HG03097 (cell line): ENCODE results near the gene CD300C.
"Not testable (repeated sequence)": the region's sequence is repeated elsewhere in the genome, so short reads cannot be mapped to it uniquely, and the experiment has no call there.

ENCODE experiments used
- ATAC-seq: cut with Tn5 transposase; IDR thresholded peaks from one replicate; pipeline ENCODE4 v1.9.1; 2021; ENCODE audit not compliant: unreplicated experiment, low FRiP score

Gene CD300C

DNA sequence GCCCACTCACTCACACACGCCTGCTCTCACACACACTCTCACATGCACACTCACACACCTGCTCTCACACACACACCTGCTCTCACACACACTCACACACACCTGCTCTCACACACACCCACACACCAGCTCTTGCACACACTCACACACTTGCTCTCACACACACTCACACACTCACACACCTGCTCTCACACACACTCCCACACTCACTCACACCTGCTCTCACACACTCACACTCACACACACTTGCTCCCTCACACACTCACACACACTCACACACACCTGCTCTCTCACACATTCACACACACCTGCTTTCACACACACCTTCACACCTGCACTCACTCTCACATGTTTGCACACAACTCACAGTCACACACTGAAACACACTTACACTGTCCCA is 17.4 kb upstream of the CD300C start:
- no peak for ATAC-seq

DNA sequence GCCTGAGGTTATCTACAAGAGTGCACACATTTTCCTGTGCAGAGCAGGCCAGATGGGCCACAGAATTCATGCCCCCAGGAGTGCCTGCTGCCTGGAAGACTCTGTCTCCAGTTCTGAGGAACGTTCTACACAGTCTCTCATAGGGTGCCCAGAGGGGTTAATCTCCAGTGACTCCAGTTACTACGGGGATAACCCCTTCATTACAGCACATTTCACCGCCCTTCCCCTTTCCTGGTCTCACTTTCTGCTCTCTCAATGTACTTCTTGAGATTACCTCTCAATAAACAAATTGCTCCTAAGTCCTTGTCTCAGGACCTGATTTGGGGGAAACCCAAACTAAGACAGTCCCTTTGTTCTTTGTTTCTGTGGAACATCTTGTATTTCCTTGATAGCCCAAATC is 15.7 kb upstream of the CD300C start:
- ATAC-seq: no peak

DNA sequence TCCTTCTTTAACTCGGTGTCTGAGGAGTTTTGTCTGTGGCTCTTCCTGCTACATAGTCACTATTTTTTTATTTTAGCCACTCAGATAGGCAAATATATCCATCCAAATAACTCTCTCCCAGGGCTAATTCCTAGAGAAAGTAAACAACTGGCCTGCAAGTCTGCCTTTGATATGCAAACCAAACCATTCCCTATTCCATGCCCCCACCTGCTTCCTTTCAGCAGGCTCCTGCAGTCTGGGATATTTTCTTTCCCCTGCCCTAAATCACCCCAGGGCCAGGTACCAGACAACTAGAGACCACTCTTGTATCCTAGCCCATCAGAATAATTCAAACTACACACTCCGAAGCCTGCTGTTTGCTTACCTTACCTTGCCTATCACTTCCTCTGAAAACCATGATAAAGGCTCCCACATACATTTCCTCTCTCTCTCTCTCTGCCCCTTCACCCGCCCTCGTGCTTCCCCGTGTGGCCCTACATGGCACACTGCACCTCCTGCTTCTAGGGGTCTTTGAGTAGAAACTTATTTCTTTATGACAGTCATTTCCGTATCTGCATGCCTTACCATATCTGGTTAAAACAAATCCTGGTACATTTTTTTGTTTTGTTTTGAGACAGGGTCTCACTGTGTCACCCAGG is 13.1 kb upstream of the CD300C start:
- no peak for ATAC-seq

DNA sequence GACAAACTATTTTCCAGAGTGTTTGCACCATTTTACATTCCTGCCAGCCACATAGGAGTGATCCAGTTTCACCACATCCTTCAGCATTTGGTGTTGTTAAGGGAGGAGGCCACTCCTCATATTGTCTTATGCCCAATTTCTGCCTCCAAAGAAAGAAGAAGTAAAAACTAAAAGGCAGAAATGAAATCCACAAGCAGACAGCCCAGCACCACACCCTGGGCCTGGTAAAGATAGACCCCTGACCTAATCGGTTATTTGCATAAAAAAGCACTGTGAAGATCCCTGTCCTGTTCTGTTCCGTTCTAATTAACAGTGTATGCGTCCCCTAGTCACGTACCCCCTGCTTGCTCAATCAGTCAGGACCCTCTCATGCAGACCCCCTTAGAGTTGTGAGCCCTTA is 12.5 kb upstream of the CD300C start:
- not testable (repeated sequence) for ATAC-seq

DNA sequence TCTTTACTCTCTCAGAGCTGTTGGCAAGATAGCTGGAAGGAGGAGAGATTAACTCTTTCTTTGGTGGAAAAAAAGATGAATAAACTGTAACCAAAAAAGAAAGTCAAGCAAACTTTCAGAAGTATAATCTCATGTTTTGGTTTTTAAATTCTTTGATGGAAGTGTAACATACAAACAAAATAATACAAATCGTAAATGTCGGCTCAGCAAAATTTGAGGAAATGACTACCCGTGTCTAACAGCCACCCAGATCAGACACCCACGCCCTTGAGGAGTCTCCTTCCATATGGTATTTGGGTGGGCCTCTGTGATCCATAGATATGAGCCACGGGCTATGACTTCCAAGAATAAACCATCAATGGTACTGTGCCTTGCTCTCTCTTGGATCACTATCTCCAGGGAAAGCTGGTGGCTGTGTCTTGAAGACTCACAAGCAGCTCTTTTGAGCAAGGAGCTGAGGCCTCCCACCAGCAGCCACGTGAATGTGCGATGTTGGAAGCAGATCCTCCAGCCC is 9.6 kb upstream of the CD300C start:
- no peak for ATAC-seq

DNA sequence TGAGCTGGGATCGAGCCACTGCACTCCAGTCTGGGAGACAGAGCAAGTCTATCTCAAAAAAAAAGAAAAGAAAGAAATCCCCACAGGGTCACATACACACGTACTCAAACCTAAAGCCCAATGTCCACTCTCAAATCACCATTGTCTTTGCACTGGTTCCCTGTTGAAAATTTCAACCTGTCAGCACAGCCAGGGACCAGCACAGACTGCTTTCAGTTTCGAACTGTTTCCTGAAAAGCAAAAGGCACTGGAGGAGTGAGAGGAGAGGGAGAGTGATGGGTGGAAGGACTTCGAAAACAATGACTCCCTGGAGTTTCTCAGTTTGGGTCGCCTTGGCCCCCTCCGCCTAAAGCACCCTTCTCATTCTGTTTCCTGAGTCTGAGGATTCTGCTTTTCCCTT is 9.0 kb upstream of the CD300C start:
- ATAC-seq: no peak

DNA sequence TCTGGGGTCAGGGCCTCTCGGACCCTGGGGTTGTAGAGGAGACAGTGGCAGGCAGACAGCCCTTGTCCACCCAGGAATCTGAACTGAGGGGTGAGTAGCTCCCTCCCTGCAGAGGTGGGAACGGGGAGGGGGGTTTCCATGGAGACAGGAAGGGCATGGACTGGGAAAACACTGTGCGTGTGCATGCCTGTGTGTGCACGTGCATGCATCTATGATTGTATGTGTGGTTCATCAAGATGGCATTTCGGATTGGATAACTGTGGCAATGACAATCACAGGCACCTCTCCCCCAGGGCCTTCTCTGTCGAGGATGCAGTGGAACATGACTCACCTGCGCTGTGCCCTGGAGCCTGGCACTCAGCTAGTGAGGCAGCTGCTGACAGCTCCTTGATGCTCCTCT is 6.1 kb upstream of the CD300C start:
- ATAC-seq: no peak

DNA sequence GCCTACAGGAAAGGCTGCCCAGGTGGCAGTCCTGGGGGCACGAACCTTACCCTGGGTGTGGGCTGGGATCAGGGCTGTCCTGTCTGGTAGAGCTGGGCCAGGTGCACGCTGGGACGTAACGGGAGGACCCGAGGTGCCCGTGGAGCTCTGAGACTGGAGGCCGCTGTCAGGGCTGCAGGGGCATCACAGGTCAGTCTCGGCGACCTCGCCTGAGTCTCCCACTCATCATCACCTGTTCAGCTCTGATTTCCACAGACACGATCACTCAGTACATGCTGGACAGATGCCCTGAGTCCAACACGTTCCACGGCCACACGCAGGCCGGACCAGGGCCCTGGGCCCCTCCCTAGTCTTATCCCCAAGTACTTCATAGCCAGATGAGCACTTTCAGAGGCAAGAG is 4.7 kb upstream of the CD300C start:
- no peak for ATAC-seq

DNA sequence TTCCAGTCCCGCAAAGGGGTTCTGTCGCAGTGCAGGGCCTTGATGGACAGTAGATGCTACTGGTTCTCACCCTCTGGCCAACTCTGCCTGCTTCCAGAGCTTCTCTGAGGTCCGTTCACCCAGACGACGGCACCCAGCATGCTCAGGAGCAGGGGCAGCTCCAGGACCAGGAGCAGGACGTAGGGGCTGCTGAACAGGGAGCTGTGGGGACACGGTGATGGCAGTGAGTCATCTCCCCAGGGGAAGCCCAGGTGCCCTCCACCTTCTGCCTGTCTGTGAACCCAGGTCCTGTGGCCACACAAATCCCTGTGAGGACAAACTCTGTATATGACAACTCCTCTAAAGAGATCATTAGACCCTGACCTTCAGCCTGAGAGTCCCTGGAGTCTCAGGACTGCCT is 3.4 kb upstream of the CD300C start:
- ATAC-seq: no peak

DNA sequence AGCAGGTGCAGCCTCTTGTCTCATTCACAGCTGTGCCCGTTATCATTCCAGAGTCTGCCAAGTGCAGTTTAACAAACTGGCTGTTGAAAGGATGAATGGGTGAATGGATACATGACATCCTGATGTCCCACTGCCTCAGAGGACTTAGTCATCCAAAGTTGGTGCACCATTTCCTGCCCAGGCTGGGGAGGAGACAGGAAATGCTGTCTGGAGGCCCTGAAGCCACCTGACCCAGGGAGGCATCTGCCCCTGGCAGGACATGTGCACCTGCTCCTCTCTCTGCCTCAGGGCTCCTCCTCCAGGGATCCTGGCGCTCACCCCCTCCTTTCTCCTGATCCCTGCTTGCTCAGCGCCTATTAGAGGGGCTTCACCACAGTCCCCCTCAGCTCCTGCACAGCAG is 1.8 kb upstream of the CD300C start:
- ATAC-seq: no peak

DNA sequence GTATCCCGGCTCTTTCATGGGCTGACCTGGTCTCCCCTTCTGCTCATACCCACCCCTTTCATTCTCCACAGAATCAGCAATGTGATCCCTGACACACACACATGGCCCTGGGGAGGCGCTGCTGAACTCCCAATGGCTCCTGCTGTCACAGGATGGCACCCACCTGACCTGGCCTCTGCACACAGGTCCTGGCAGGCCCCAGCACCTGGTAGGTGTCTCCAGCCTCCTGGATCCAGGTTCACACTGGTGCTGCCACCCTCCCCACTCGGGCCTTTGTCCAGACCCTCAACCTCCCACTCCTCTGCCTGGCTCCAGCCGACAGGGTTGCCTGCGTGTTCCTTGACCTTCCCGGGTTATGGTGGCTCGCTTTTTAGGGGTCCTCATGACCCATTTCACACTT is 1.3 kb upstream of the CD300C start:
- ATAC-seq: no peak

DNA sequence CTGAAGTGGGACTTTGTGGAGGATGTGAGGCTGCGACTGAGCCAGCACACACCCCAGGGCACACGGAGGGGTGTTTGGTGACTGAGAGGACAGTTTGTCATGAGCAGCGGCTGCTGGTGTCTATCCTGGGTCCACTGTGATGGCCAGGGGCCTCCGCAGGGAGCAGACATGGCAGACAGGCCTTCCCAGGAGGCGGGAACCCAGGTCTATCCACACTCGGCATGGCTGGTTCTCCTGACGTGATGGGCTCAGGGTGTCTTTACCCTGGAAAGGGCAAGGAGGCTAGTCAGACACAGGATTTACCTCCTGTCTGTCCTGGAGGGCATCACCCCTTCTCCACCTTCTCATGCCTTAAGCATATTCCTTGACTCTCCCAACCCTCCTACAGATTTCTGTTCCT is 671 bp upstream of the CD300C start:
- no peak for ATAC-seq

DNA sequence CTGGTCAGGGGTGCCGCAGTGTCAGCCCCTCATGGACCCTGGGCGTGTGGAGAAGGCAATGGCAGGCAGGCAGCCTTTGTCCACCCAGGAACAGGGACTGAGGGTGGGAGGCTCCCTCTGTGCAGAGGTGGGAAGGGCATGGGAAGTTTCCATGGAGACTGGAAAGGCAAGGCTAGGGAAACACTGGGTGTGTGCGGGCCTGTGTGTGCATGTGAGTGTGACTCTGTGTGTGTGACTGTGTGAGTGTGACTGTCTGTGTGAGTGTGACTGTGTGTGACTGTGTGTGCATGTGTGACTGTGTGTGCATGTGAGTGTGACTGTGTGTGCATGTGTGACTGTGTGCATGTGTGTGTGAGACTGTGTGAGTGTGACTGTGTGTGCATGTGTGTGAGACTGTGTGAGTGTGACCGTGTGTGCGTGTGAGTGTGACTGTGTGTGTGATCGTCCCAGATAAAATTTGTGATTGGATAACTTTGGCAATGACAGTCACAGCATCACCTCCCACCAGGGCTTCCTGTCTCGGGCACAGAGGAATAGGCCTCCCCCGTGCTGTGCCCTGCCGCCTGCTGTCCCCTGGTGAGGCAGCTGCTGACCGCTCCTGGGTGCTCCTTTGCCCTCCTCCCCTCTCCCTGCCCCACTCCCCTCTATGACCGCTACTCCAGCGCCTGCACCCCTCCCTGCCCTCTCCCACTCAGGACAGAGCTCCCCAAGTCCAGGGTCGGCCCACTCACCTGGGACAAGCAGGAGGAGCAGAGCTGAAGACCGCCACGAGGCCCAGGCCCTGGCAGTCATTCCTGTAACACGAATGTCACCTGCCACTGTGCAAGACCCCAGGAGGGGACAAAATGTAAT is 698 bp downstream of the CD300C start:
- ATAC-seq: no peak

DNA sequence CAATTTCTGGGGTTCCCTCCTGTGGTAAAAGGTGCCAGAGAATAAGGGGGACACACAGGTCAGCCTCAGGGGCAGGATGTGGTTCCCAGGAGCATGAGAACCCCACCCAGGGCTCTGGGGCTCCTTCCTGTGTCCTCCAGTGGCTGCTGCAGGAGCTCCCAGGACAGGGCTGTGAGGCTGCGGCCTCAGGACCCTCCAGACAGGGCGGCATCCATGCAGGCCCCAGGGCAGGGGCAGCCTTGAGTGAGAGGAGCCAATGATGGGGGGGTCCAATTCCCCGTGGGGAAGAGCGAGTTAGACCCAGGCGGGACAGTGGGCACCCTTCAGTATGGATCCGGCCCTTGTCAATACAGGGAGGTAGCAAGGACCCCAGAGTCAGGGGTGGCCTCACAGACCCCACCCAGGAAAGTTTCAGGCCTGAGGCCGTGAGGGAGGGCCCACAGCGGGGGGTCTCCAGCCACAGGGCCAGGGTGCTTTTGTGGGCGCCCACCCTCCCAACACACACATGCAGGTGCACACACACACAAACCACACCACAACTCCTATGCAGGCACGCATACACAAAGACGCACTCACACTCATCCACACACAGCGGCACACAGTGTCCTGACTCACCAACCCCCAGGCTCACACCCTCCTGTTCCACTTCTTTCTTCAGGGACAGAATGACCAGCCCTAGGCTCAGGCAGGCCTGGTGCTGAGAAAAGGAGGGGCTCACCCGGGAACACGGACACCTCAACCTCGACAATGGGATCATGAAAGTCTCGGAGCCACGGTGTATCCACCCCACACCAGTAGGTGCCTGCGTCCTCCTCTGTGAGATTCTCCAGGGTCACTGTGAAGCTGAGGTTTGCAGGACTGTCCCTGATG is 1.8 kb downstream of the CD300C start:
- ATAC-seq: no peak

DNA sequence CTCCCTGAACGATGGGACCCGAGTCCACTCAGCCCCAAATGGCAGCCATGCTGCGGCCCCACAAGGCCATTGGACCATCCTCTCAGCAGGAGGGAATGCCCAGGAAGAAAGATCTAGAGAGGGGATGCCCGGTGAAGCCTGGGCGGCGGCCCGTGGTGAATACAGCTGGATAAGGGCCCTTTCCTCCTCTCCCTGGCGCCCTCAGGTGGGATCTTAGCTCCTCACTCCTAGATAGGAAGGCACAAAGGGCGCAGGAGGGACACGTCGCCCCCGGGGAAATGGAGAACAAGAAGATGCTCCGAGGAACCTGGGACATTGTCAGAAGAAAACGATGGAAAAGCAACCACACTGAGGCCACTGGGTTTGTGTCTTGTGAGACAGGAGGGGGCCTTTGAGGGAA is 2.5 kb downstream of the CD300C start:
- no peak for ATAC-seq

DNA sequence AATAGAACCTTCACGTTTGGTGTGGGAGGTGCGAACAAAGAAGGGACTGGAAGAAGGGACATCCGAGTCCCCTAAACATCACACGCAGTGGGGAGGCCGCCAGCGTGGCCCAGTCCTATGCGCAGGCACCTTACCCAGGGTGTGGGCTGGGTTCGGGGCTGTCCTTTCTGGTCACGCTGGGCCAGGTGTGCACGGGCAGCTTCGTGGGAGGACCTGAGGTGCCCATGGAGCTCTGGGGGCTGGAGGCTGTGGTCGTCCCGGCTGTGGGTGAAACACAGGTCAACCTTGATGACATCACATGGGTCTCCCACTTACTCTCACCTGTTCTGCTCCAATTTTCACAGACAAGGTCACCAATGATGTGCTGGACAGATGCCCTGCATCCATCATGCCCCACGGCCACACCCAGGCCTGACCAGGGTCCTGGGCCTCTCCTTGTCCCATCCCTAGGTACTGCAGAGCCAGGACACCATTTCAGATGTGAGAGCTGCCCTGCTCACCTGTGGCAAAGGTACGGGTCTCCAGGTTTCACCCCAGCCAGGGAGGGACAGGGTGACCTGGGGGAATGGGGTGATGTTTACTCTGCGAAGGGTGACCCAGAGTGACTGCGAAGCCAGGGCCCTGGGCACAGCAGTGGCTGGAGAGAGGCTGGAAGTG is 3.1 kb downstream of the CD300C start:
- no peak for ATAC-seq

DNA sequence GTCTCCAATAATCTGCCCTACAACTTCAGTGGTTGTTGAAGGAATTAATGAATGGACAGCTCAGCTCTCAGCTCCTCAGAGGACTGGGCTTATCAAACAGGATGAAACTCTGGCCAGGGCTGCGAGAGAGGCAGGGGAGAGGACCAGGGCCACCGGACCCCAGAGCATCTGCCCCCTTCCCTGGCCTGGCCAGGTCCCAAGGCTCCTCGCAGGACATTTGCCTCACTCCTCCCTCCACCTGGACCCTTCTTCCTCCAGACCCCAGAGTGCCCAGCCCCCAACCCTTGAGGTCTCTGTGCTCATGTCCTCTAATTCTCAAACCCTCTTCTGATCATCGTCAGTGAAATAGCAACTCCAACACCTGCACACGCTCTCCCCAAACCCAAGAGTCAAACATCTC is 3.7 kb downstream of the CD300C start:
- ATAC-seq: no peak

DNA sequence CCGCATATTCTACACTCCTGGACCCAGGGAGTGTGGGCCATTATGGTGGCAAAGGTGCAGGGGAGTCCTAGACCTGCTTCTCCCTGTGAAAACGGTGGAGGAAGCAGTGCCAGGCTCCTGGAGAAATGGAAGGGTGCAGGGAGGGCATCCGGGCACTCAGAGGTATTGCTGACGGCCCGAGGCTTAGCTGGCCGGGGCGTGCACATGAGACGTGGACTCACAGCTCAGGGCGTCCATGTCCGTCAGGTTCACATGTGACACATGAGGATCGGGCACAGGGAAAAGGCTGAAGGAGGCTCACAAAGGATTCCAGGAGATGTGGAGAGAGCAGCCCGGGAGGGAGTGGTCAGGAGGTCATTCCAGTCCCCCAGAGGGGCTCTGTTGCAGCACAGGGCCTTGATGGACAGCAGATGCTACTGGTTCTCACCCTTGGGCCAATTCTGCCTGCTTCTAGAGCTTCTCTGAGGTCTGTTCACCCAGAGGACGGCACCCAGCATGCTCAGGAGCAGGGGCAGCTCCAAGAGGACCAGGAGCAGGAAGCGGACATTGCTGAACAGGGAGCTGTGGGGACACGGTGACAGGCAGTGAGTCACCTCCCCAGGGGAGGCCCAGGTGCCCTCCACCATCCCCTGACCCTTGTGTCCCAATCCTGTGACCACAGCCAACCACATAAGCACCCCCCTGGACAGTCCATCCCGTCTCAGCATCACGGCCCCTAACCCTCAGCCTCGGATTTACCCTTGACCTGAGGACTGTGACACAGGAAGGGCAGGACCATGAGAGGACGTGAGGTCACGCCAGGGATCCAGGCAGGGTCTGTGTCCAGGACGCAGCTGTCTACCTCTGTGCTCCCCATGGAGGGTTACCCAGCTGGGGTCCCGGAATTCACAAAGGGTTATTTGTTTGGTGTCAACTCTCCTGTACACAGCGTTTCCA is 4.5 kb downstream of the CD300C start:
- no peak for ATAC-seq

DNA sequence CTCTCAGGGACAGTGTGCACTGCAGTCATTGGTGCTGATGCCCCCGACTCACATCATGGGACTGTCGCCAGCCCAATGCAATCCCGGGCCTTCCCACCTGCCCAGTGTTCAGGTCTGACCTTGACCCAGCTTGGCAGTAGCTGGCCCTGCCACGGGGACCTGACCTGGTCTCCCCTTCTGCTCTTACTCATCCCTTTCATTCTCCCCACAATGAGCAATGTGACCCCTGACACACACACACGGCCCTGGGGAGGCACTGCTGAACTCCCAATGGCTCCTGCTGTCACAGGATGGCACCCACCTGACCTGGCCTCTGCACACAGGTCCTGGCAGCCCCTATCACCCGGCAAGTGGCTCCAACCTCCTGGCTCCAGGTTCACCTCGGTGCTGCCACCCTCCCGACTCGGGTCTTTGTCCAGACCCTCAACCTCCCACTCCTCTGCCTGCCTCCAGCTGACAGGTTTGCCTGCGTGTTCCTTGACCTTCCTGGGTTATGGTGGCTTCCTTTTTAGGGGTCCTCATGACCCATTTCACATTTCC is 6.6 kb downstream of the CD300C start:
- no peak for ATAC-seq
